ENCODE measurements around the gene LEMD2.

DNA sequence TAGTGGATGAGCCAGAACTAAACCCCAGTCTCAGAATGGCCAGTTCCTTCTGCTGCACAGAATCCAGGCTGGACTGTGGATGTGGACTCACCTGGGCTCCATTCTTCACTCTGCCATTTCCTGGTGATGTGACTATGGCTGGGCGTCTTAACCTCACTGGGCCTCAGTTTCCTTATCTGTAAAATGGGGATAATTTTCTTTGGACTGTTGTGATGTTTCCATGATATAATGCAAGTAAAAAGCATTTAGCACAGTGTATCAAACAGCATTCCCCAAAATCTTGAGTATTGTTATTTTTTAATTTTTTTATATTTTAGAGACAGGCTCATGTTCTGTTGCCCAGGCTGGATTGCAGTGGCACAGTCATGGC, 36.3 kb downstream of the LEMD2 start:
- TF ChIP-seq, protein P1, sequence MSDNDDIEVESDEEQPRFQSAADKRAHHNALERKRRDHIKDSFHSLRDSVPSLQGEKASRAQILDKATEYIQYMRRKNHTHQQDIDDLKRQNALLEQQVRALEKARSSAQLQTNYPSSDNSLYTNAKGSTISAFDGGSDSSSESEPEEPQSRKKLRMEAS (IDR thresholded peaks at IDR 0.05), result no peak
- TF ChIP-seq, protein P2, sequence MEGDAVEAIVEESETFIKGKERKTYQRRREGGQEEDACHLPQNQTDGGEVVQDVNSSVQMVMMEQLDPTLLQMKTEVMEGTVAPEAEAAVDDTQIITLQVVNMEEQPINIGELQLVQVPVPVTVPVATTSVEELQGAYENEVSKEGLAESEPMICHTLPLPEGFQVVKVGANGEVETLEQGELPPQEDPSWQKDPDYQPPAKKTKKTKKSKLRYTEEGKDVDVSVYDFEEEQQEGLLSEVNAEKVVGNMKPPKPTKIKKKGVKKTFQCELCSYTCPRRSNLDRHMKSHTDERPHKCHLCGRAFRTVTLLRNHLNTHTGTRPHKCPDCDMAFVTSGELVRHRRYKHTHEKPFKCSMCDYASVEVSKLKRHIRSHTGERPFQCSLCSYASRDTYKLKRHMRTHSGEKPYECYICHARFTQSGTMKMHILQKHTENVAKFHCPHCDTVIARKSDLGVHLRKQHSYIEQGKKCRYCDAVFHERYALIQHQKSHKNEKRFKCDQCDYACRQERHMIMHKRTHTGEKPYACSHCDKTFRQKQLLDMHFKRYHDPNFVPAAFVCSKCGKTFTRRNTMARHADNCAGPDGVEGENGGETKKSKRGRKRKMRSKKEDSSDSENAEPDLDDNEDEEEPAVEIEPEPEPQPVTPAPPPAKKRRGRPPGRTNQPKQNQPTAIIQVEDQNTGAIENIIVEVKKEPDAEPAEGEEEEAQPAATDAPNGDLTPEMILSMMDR (IDR thresholded peaks at IDR 0.05 in 2 of 3, conservative IDR thresholded peaks at IDR 0.05 in 1 of 3; ENCODE audit: borderline replicate concordance in 1 of 3, insufficient read depth in 1 of 3, low read depth in 2 of 3, low read length in 2 of 3), result no peak
- TF ChIP-seq POLR2A (IDR thresholded peaks at IDR 0.05; ENCODE audit: borderline replicate concordance, extremely low read depth, insufficient read depth, insufficient read length) (no peak), EZH2phosphoT487 (IDR thresholded peaks at IDR 0.05; ENCODE audit: borderline replicate concordance) (no peak), SRF (IDR thresholded peaks at IDR 0.05; ENCODE audit: low read depth) (no peak), ZNF274 (IDR thresholded peaks at IDR 0.05; ENCODE audit: low read depth, low read length) (no peak), ZFX (IDR thresholded peaks at IDR 0.05) (no peak), EZH2 (IDR thresholded peaks at IDR 0.05) (no peak), EGR1 (IDR thresholded peaks at IDR 0.05; ENCODE audit: low read depth) (no peak), POLR2AphosphoS5 (IDR thresholded peaks at IDR 0.05; ENCODE audit: low read depth, low read length) (no peak), JUND (IDR thresholded peaks at IDR 0.05) (no peak), CEBPB (IDR thresholded peaks at IDR 0.05; ENCODE audit: low read depth) (no peak), ELF1 (IDR thresholded peaks at IDR 0.05; ENCODE audit: borderline replicate concordance, low read depth) (no peak)
- TF ChIP-seq, protein P3, sequence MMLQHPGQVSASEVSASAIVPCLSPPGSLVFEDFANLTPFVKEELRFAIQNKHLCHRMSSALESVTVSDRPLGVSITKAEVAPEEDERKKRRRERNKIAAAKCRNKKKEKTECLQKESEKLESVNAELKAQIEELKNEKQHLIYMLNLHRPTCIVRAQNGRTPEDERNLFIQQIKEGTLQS (IDR thresholded peaks at IDR 0.05), result no peak
